HG03060 (cell line): Measurements from ENCODE around the gene FBRSL1.
"Not testable (repeated sequence)": the region's sequence is repeated elsewhere in the genome, so short reads cannot be mapped to it uniquely, and the experiment has no call there.

Experiments used
- ATAC-seq: cut with Tn5 transposase; IDR thresholded peaks from one replicate; pipeline ENCODE4 v1.9.1; 2021; ENCODE audit warnings: low read depth, moderate number of reproducible peaks; ENCODE audit not compliant: unreplicated experiment

Gene FBRSL1

DNA sequence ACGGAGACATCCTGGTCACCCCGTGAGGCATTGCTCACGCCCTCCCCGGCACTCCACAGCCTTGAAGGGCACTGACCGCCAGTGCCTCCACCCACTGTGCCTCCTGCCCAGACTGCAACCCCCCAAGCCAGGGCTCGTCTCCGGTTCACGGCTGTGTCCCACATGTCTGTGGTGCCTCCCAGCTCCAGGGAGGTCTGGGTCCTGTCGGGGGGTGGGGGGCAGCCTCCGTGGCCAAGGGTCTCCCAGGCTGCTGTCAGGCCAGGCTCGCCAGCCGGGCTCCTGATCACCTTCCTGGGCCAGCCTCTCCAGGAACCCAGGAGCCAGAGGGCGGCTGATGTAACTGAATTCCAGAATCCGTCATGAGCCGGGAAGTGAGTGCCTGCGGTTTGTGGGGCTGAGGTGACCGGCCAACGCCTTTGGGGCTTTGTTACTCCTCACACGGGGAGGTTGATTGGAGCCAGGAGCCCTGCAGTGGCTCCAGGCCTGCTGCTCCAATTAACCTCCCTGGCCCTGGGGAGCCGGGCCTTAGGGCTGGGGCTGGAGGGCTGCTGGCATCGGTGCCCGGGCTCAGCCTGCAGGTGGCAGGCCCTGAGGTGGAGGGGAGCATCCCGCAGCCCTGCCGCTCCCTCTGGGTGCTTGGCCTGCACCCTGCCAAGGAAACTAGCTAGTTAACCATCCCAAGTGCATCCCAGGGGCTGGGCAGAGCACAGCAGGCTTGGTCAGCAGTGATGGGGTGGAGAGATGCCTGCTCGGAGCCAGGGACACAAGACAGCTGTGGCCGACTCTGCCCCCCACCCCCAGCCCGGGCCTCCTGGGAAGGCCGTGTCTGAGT is 36.4 kb upstream of the FBRSL1 start:
- ATAC-seq: no peak

DNA sequence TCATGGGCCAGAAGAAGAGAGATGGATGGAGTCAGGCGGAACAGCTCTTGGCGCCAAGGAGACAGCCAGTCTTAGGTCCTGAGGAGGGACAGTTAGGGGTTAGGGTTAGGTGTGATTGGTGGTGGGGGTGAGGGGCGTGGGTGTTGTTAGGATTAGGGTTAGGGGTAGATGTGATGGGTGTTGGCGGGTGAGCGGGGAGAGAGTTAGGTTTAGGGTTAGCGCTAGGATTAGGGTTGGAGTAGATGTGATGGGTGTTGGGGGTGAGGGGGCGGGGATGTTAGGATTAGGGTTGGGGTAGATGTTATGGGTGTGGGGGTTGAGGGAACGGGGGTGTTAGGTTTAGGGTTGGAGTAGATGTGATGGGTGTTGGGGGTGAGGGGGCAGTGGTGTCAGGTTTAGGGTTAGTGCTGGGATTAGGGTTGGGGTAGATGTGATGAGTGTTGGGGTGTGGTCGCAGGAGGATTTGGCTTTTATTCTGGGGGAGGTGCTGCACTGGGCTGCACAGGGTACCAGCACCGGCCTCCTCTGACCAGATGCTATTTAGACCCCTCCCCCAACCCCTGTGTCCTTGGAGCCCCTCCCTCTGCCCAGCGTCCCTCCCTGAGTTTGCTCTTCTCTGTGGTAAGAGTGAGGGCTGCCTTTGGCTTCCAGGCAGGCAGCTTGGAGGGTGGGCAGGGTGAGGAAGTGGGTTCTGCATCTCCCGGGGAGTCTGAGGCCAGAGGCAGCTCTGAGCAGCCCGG is 35.6 kb upstream of the FBRSL1 start:
- ATAC-seq: no peak

- no peak for ATAC-seq
These were observed 35.0 kb upstream of the FBRSL1 start for GRCh38 chr12:132454933-132455418.

- no peak for ATAC-seq
These were observed 34.4 kb upstream of the FBRSL1 start for GRCh38 chr12:132455565-132455964.

- no peak for ATAC-seq
These were observed 33.6 kb upstream of the FBRSL1 start for GRCh38 chr12:132456186-132456943.

- ATAC-seq: no peak
These were observed 32.9 kb upstream of the FBRSL1 start for GRCh38 chr12:132456944-132457495.

GRCh38 chr12:132458441-132458840 is 31.5 kb upstream of the FBRSL1 start:
- no peak for ATAC-seq

- no peak for ATAC-seq
These were observed 30.9 kb upstream of the FBRSL1 start for GRCh38 chr12:132458846-132459641.

- no peak for ATAC-seq
These were observed 29.4 kb upstream of the FBRSL1 start for GRCh38 chr12:132460571-132460970.

DNA sequence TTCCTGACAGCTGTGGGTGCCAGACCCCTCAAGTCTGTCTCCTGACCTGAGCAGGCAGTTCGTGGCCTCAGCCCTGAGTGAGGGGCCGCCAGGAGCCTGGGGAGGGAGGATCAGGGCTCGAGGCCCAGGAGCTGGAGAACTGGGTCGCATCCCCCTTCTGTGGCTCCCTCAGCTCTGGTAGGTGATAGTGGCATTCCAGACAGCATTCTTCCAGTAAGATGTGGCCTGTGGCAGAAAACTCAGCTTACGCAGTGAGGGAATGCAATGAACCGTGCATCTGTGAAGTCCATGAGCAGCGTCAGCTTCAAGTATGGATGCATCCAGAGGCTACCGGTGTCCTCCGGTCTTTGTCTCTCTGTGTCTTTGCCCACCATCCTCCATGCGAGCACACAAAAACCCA is 28.4 kb upstream of the FBRSL1 start:
- no peak for ATAC-seq

- no peak for ATAC-seq
These were observed 27.2 kb upstream of the FBRSL1 start for GRCh38 chr12:132462788-132463187.

DNA sequence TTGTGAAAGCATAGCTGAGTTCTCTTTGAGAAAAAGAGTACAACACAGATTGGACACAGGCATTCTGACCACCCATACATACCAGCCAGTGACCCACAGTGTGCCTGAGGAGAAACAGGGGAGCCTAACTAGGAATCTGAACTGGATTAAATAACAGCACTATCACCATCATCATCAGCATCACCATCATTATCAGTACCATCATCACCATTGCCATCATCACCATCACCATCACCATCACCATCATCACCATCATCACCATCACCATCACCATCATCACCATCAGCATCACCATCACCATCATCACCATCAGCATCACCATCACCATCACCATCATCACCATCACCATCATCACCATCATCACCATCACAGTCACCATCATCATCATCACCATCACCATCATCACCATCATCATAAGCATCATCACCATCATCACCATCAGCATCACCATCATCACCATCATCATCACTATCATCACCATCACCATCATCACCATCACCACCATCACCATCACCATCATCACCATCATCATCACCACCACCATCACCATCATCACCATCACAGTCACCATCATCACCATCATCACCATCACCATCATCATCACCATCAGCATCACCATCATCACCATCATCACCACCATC is 26.5 kb upstream of the FBRSL1 start:
- ATAC-seq: not testable (repeated sequence)

- not testable (repeated sequence) for ATAC-seq
These were observed 25.6 kb upstream of the FBRSL1 start for GRCh38 chr12:132464304-132464703.

- no peak for ATAC-seq
These were observed 25.1 kb upstream of the FBRSL1 start for GRCh38 chr12:132464820-132465219.

- ATAC-seq: no peak
These were observed 24.4 kb upstream of the FBRSL1 start for GRCh38 chr12:132465269-132466190.

GRCh38 chr12:132466241-132467201 is 23.4 kb upstream of the FBRSL1 start:
- ATAC-seq: no peak

DNA sequence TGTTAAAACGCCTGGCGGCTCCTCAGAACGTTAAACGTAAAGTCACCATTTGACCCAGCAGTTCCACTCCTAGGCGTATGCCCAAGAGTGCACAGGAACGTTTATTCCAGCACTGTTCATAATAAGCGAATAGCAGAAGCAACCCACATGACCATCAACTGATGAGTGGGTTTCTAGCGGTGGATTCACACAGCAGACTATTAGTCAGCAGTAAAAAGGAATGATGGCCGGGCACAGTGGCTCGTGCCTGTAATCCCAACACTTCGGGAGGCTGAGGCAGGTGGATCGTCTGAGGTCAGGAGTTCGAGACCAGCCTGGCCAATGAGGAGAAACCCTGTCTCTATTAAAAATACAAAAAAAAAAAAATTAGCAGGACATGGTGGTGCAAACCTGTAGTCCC is 22.4 kb upstream of the FBRSL1 start:
- no peak for ATAC-seq
